ENCODE results near the gene S100A4.
"Not testable (repeated sequence)": the region's sequence is repeated elsewhere in the genome, so short reads cannot be mapped to it uniquely, and the experiment has no call there.

S100A4 gene

DNA sequence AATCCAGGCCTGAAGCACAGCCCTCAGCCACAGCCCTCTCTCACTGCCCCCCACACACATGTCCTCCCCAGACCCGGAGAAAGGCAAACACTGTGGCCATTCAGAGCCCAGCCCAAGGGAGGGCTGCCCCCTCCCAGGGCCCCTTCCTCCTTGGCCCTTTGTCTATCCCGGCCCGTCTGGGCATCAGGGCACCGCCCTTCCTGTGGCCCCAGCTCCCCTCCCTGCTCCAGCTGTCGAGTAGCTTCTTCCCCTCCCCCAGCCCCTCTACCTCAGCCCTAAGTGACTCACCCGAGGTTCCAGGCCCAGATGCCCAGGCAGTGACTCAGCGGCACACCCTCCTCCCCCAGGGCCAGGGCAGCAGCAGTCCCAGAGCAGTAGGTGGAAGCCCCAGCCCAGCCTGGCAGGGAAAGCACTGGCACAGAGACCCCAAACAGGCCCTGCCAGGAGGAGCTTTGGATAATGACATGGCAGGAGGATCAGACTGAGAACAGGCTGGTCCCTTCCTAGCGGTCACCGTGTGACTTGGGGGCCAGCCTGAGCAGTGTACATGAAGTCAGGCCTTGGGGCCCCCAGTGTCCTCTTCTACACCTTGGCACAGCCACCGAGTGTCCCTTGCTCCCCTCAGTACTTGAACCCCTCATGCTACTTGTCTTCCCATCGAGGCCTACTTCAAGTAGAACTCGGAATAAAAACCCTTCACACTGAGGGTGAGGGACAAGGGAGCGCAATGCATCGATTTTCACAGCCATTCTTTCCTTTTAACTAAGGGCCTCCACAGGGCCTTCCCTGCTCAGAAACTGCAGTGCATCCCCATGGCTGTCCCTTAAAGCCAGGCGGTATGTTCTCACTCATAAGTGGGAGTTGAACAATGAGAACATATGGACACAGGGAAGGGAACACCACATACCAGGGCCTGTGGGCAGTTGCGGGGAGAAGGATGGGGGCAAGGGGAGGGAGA, 21.1 kb upstream of the S100A4 start:
- FAIRE-seq (no peak), DNase-seq (ENCODE audit: insufficient read length, low spot score) (no peak)
- TF ChIP-seq, protein P1, sequence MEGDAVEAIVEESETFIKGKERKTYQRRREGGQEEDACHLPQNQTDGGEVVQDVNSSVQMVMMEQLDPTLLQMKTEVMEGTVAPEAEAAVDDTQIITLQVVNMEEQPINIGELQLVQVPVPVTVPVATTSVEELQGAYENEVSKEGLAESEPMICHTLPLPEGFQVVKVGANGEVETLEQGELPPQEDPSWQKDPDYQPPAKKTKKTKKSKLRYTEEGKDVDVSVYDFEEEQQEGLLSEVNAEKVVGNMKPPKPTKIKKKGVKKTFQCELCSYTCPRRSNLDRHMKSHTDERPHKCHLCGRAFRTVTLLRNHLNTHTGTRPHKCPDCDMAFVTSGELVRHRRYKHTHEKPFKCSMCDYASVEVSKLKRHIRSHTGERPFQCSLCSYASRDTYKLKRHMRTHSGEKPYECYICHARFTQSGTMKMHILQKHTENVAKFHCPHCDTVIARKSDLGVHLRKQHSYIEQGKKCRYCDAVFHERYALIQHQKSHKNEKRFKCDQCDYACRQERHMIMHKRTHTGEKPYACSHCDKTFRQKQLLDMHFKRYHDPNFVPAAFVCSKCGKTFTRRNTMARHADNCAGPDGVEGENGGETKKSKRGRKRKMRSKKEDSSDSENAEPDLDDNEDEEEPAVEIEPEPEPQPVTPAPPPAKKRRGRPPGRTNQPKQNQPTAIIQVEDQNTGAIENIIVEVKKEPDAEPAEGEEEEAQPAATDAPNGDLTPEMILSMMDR (IDR thresholded peaks at IDR 0.05; ENCODE audit: insufficient read depth, missing control alignments): no peak

GRCh38 chr1:153565529-153566374, 20.1 kb upstream of the S100A4 start, which contains the start of gene S100A2:
Gene S100A2, minus strand, starts transcription at chr1:153565844. Its CDS starts 1,967 bp downstream, at chr1:153563877.
- DNase-seq (ENCODE audit: insufficient read length, low spot score) (no peak), FAIRE-seq (no peak)
- TF ChIP-seq, protein P1 (IDR thresholded peaks at IDR 0.05; ENCODE audit: insufficient read depth, missing control alignments): no peak

GRCh38 chr1:153563991-153564390, 18.4 kb upstream of the S100A4 start:
- FAIRE-seq (no peak), DNase-seq (ENCODE audit: insufficient read length, low spot score) (no peak)
- TF ChIP-seq, protein P1 (IDR thresholded peaks at IDR 0.05; ENCODE audit: insufficient read depth, missing control alignments): no peak

DNA sequence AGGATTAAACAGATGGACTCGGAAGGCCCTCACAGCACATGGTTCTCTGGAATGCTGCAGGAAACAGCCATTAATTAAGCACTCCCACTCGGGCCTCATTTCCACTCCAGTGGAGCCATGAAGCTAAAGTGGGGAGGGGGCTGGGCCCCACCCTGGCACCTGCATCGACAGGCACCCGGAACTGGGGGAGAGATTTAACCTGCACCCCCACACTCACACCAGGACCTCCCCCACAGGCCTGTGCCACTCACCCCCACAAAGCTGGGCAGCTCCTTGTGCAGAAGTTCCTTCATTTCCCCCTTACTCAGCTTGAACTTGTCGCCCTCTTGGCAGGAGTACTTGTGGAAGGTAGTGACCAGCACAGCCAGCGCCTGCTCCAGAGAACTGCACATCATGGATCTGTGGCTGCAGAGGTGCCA, 17.9 kb upstream of the S100A4 start:
- TF ChIP-seq, protein P1 (IDR thresholded peaks at IDR 0.05; ENCODE audit: insufficient read depth, missing control alignments): no peak
- no peak for FAIRE-seq
- DNase-seq (ENCODE audit: insufficient read length, low spot score): no peak

DNA sequence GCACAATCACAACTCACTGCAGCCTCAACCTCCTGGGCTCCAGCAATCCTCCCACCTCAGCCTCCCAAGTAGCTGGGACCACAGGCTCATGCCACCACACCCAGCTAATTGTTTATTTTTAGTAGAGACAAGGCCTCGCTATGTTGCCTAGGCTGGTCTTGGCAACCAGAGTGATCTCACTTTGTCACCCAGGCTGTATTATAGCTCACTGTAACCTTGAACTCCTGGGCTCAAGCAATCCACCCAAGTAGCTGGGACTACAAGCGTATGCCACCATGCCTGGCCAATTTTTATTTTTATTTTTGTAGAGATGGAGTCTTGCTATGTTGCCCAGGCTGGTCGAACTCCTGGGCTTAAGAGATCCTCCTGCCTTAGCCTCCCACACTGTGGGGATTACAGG, 16.4 kb upstream of the S100A4 start:
- FAIRE-seq: not testable (repeated sequence)

DNA sequence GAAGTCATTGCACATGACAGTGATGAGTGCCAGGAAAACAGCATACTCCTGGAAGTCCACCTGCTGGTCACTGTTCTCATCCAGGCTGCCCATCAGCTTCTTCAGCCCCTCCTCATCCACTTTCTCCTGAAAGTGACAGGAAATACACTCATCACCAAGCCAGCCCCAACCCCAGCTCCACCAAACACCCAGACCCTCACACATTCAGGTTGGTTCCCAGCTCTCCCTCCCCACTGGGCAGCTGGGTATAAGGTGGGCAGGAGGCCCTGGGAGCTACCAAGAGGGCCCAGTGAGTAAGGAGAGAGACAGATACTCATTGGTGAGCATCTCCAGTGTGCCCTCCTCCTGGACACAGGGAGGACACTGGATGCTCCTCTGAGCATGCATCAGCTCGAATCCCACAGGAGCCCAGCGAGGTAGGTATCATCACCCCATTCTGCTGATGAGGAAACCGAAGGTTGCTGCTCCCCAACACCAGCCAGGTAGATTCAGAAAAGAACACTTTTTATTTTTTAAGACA, 15.9 kb upstream of the S100A4 start:
- TF ChIP-seq, protein P1 (IDR thresholded peaks at IDR 0.05; ENCODE audit: insufficient read depth, missing control alignments): no peak
- FAIRE-seq (no peak), DNase-seq (ENCODE audit: insufficient read length, low spot score) (no peak)

More for the DNA sequence above, 16.4 kb upstream of the S100A4 start:
- DNase-seq (ENCODE audit: insufficient read length, low spot score): not testable (repeated sequence)

- TF ChIP-seq, protein P1 (IDR thresholded peaks at IDR 0.05; ENCODE audit: insufficient read depth, missing control alignments): no peak
- no peak for DNase-seq (ENCODE audit: insufficient read length, low spot score)
- FAIRE-seq: no peak
Measured at GRCh38 chr1:153560771-153561465, 15.3 kb upstream of the S100A4 start.

Data from D721Med (cell line).